Heart left ventricle (tissue), 16 donors: ENCODE results near the gene LZTS2. TPM values are rescaled to one million over a fixed set of nuclear protein-coding genes. Genes with fewer than 3 reads are reported as not detected.

Source experiments
- ATAC-seq, 4 donors: fragments of 200-7000 bp; cut with Tn5 transposase; one replicate each; pipeline ENCODE4 v1.9.1; 2020 to 2022; ENCODE audit warnings: moderate library complexity in 4 of 4, mild to moderate bottlenecking in 3 of 4, moderate number of reproducible peaks in 1 of 4
- DNase-seq, 5 donors: peaks; one replicate each; pipeline ENCODE4 v3.0.0-alpha.2; 2020
- H3K27ac ChIP-seq, 12 donors: fragments of 200-600 bp; sonication (generic) in 4 of 12; one replicate each; pipeline versions ENCODE4 v1.5.0 to v1.8.0; 2016 to 2022; ENCODE audit warnings: mild to moderate bottlenecking in 2 of 12
- H3K27me3 ChIP-seq, 9 donors: fragments of 200-600 bp; sonication (generic) in 2 of 9; one replicate each; pipeline versions ENCODE4 v1.5.1 to v1.8.0; 2016 to 2022; ENCODE audit warnings: mild to moderate bottlenecking in 3 of 9
- H3K36me3 ChIP-seq, 9 donors: fragments of 200-600 bp; sonication (generic) in 2 of 9; one replicate each; pipeline versions ENCODE4 v1.5.0 to v1.8.0; 2018 to 2022; ENCODE audit warnings: mild to moderate bottlenecking in 2 of 9
- H3K4me1 ChIP-seq, 12 donors: fragments of 200-600 bp; sonication (generic) in 4 of 12; one replicate each; pipeline versions ENCODE4 v1.5.0 to v1.8.0; 2016 to 2022; ENCODE audit warnings: mild to moderate bottlenecking in 3 of 12
- H3K4me3 ChIP-seq, 12 donors: fragments of 200-600 bp; sonication (generic) in 4 of 12; one replicate each; pipeline versions ENCODE4 v1.5.0 to v1.8.0; 2017 to 2022; ENCODE audit warnings: mild to moderate bottlenecking in 9 of 12, moderate library complexity in 4 of 12
- H3K9me3 ChIP-seq, 12 donors: fragments of 200-600 bp; sonication (generic) in 4 of 12; one replicate each; pipeline versions ENCODE4 v1.5.0 to v1.8.0; 2016 to 2022; ENCODE audit warnings: mild to moderate bottlenecking in 1 of 12
- CTCF ChIP-seq, 12 donors: fragments of 200-600 bp; sonication (generic) in 4 of 12; IDR thresholded peaks; one replicate each; pipeline versions ENCODE4 v1.5.0 to v1.8.0; 2018 to 2022; ENCODE audit warnings: antibody characterized with exemption in 12 of 12, mild to moderate bottlenecking in 5 of 12
- POLR2A ChIP-seq, 2 donors: fragments of 450-650 bp; IDR thresholded peaks; one replicate each; pipeline ENCODE4 v1.6.1; 2017; ENCODE audit warnings: antibody characterized with exemption in 2 of 2, mild to moderate bottlenecking in 2 of 2, moderate library complexity in 2 of 2
- WGBS, 4 donors: extraction: QIAGEN DNeasy Blood & Tissue Kit in 2 of 4; methylation state at CpG; one replicate each; pipeline versions ENCODE4 v1.1.5 to v1.1.7; 2013 to 2018; 5-methylcytosine and 5-hydroxymethylcytosine counted together
- intact Hi-C, 10 donors: fragments of 100-400 bp; cut with DNase I; formaldehyde crosslinking; loops; one replicate each; pipeline versions ENCODE4 v1.11.1 to v1.14.2; 2022
- polyA plus RNA-seq, 2 donors: library from polyadenylated mRNA; stranded (reverse); fragments of 200-250 nt; gene quantifications; one replicate each; pipeline ENCODE4 v1.2.3, GENCODE V29; 2013
- total RNA-seq, 9 donors: library from RNA; depleted of rRNA in 2 of 9; stranded (reverse); fragments of >200 nt in 2 of 9; fragmentation: NEBNext Ultra II Directional in 3 of 9; extraction: Animal tissue kit (Norgen Biotek cat#: 25700) in 3 of 9; gene quantifications; one replicate each; pipeline versions ENCODE4 v1.1.0 to v1.2.4, GENCODE V29; 2016 to 2023
- donor health status: ischemic (EF 13 %, LVEDD 7.1; RV severe dilation, severe dysfunction).
- donor health status: healthy with polysubstance abuse.
- donor health status: DM: no; HTN: yes; CAD: no.
- donor health status: DM: no; HTN: no; CAD: no.
- donor health status: ischemic (EF 25% LVEDD 6.9; RV normal size, moderate dysfunction).
- donor health status: ischemic (EF 25% LVEDD 5.7; RV mildly dilated, moderate dysfunction).
- donor health status: healthy.
- donor health status: DM: yes; HTN: yes; CAD: no.
- donor health status: ischemic (EF 35%, LVEDD 5.7; RV mildly dilated, moderate dysfunction).
- donor health status: nonischemic (EF 11% LVEDD 7.7; RV severe dilation, severe dysfunction).
- donor health status: DM: yes; HTN: yes; CAD: no.
- donor health status: PGD.
- donor health status: ischemic (EF 29% LVEDD 5.4; RV normal size, mild dysfunction).
- donor health status: nonischemic (EF 23%, LVEDD 6.1; RV moderate dilation, normal function).

LZTS2 gene
- total and polyA plus RNA-seq, 11 donors = 33.7 to 93.0 (median 40.9) TPM

DNA sequence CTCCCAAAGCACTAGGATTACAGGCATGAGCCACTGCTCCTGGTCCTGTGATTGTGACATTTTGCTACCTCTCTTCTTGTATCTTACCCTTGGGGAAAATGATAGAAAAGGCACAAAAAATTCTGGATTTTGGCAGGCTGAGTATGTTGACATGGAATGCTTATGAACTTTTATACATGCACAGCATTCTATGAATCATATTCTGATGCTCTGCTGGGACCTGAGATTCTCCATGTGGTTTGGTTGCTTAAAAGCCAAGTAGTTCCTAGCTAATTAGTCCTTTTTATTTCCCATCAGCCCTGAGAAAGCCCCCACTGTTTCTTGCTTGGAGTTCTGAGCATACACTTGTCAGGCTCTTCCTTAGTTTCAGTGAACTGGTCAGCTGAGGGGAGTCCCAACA is 53.9 kb downstream of the LZTS2 start:
- Histone ChIP-seq H3K4me1 (peaks cover 0 to 12% (median 7%) of the 10 kb centered on the region in 12 donors), H3K9me3 (no peaks in the 10 kb centered on the region), H3K36me3 (no peaks in the 10 kb centered on the region), H3K27me3 (peaks cover 18 to 37% (median 28%) of the 10 kb centered on the region in 9 donors), H3K4me3 (no peak overlapping the region), H3K27ac (no peak overlapping the region)
- no peak for DNase-seq
- no peak for ATAC-seq
- TF ChIP-seq CTCF (IDR thresholded peaks at IDR 0.05) = no peak
- TF ChIP-seq POLR2A (IDR thresholded peaks at IDR 0.05) = no peak
- intact Hi-C loops = loop anchor here in 5 of 10 donors (5.0 to 10.0 kb wide), 3 partner anchors 89 to 534 kb away; partner anchors contain the start of genes DPCD (in 1 of the 5) and POLL (in 1 of the 5)

DNA sequence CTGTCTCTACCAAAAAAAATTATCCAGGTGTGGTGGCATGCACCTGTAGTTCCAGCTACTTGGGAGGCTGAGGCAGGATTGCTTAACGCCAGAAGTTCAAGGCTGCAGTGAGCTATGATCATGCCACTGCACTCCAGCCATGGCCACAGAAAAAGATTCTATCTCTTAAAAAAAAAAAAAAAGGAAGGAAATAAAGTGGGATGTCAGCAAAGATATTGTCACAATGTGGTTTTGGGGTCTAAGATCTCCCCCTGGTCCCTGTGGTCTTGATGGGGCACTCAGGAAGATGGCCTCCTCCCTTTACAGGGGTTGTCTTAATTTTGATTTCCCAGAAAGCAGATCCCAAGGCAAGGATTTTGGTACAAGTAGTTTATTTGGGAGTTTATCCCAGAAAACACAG is 54.7 kb downstream of the LZTS2 start:
- Histone ChIP-seq H3K27me3 (peaks cover 10 to 29% (median 20%) of the 10 kb centered on the region in 9 donors), H3K4me1 (peaks cover 0 to 12% (median 7%) of the 10 kb centered on the region in 12 donors), H3K9me3 (no peaks in the 10 kb centered on the region), H3K36me3 (no peaks in the 10 kb centered on the region), H3K27ac (no peak overlapping the region), H3K4me3 (no peak overlapping the region)
- no peak for ATAC-seq
- DNase-seq = no peak
- WGBS, 4 donors = 85 to 90% (median 90%) methylated on average over 1 of the region's 1 CpG
- intact Hi-C loops = loop anchor here in 5 of 10 donors (5.0 to 10.0 kb wide), 3 partner anchors 88 to 533 kb away; partner anchors contain the start of genes DPCD (in 1 of the 5) and POLL (in 1 of the 5)
- no peak for TF ChIP-seq CTCF (IDR thresholded peaks at IDR 0.05)

GRCh38 chr10:101054876-101055275 is 55.3 kb downstream of the LZTS2 start:
- H3K4me3 ChIP-seq = no peak overlapping the region
- ATAC-seq (no peak), DNase-seq (no peak)
- H3K27ac ChIP-seq = no peak overlapping the region
- no peaks in the 10 kb centered on the region for H3K9me3 ChIP-seq
- TF ChIP-seq CTCF (IDR thresholded peaks at IDR 0.05) = no peak
- TF ChIP-seq POLR2A (IDR thresholded peaks at IDR 0.05) = no peak
- H3K4me1 ChIP-seq = peaks cover 0 to 14% (median 8%) of the 10 kb centered on the region in 12 donors
- WGBS, 4 donors = 83 to 91% (median 87%) methylated on average over 5 of the region's 5 CpGs
- H3K27me3 ChIP-seq = peaks cover 5 to 24% (median 14%) of the 10 kb centered on the region in 9 donors
- H3K36me3 ChIP-seq = no peaks in the 10 kb centered on the region
- intact Hi-C loops = loop anchor here in 6 of 10 donors (5.0 to 10.0 kb wide), 3 partner anchors 87 to 532 kb away; partner anchors contain the start of genes DPCD (in 1 of the 6) and POLL (in 1 of the 6)

GRCh38 chr10:101055411-101055810 is 55.8 kb downstream of the LZTS2 start:
- 78 to 96% (median 89%) methylated on average over 4 of the region's 4 CpGs for WGBS, 4 donors
- Histone ChIP-seq H3K36me3 (no peaks in the 10 kb centered on the region), H3K4me1 (peaks cover 0 to 14% (median 7%) of the 10 kb centered on the region in 12 donors), H3K27ac (no peak overlapping the region), H3K4me3 (no peak overlapping the region), H3K27me3 (peaks cover 4 to 18% (median 9%) of the 10 kb centered on the region in 9 donors), H3K9me3 (no peaks in the 10 kb centered on the region)
- TF ChIP-seq POLR2A (IDR thresholded peaks at IDR 0.05) = no peak
- no peak for TF ChIP-seq CTCF (IDR thresholded peaks at IDR 0.05)
- ATAC-seq (no peak), DNase-seq (no peak)
- intact Hi-C loops = loop anchor here in 3 of 10 donors (5.0 to 10.0 kb wide), 2 partner anchors 87 to 89 kb away; no protein-coding TSS in a partner anchor
